Fibroblast of lung (primary cell): ENCODE results near the gene VPS35L. TPM values are rescaled to one million over a fixed set of nuclear protein-coding genes. Genes with fewer than 3 reads are reported as not detected.

ENCODE experiments used
- DNase-seq, 2 donors: peaks; one replicate each; pipeline versions ENCODE4 v3.0.0 to v3.0.0-alpha.2; 2010; ENCODE audit warnings: low read depth in 2 of 2
- H2AFZ ChIP-seq: 2 replicates; pipeline ENCODE4 v1.5.1; 2012; ENCODE audit warnings: low read length, control low read depth, inconsistent platforms
- H3K27ac ChIP-seq: 2 replicates; pipeline ENCODE4 v1.5.1; 2011; ENCODE audit warnings: low read length, control low read depth; ENCODE audit not compliant: insufficient read depth
- H3K27me3 ChIP-seq: 2 replicates; pipeline ENCODE4 v1.5.1; 2011; ENCODE audit warnings: mild to moderate bottlenecking, low read length; ENCODE audit not compliant: control insufficient read depth, insufficient read depth
- H3K36me3 ChIP-seq: 2 replicates; pipeline ENCODE4 v1.5.1; 2011; ENCODE audit warnings: low read length; ENCODE audit not compliant: control insufficient read depth, insufficient read depth
- H3K4me1 ChIP-seq: 2 replicates; pipeline ENCODE4 v1.5.1; 2011; ENCODE audit warnings: low read length; ENCODE audit not compliant: control insufficient read depth, insufficient read depth; ENCODE audit errors: extremely low read depth
- H3K4me2 ChIP-seq: 2 replicates; pipeline ENCODE4 v1.5.1; 2011; ENCODE audit warnings: low read length, control low read depth; ENCODE audit not compliant: insufficient read depth; ENCODE audit errors: extremely low read depth
- H3K4me3 ChIP-seq, 4 experiments: fragments of 200-600 bp in 1 of 4; sonication (generic) in 1 of 4; replicated peaks in 1 of 4; 2 replicates each; pipeline ENCODE4 v1.5.1; 2011 to 2016; ENCODE audit warnings: low read length in 4 of 4, low read depth in 3 of 4, mild to moderate bottlenecking in 3 of 4, control low read depth in 2 of 4, inconsistent platforms in 1 of 4, mixed read lengths in 1 of 4; ENCODE audit not compliant: insufficient read depth in 1 of 4; ENCODE audit errors: control extremely low read depth in 1 of 4
- H3K79me2 ChIP-seq: 2 replicates; pipeline ENCODE4 v1.5.1; 2012; ENCODE audit warnings: mild to moderate bottlenecking, low read length, inconsistent platforms; ENCODE audit not compliant: control insufficient read depth, insufficient read depth
- H3K9ac ChIP-seq: 2 replicates; pipeline ENCODE4 v1.5.1; 2011; ENCODE audit warnings: mild to moderate bottlenecking, low read length, control low read depth; ENCODE audit not compliant: insufficient read depth
- H3K9me3 ChIP-seq: 2 replicates; pipeline ENCODE4 v1.5.1; 2012; ENCODE audit warnings: low read depth, low read length; ENCODE audit not compliant: control insufficient read depth, insufficient read depth
- H4K20me1 ChIP-seq: 2 replicates; pipeline ENCODE4 v1.5.1; 2011; ENCODE audit warnings: low read length; ENCODE audit not compliant: control insufficient read depth, insufficient read depth; ENCODE audit errors: extremely low read depth
- EZH2 ChIP-seq: IDR thresholded peaks from 2 replicates; pipeline ENCODE4 v1.5.1; 2012; ENCODE audit warnings: low read length, control low read depth, mild to moderate bottlenecking; ENCODE audit errors: missing control alignments
- polyA plus RNA-seq, 2 donors: library from polyadenylated mRNA; depleted of rRNA in 1 of 2; stranded (reverse) in 1 of 2; unstranded in 1 of 2; fragments of >200 nt; gene quantifications; 2 replicates each; pipeline ENCODE4 v1.2.1, GENCODE V29; 2011 to 2012; ENCODE audit warnings: missing spikeins in 1 of 2
- total RNA-seq: library from RNA; depleted of rRNA; stranded (reverse); fragments of >200 nt; gene quantifications from 2 replicates; pipeline ENCODE4 v1.2.1, GENCODE V29; 2014
- TF ChIP-seq, protein P1 (sequence below), 2 donors: IDR thresholded peaks in 1 of 2; conservative IDR thresholded peaks in 1 of 2; 1 replicate in 1 of 2; 2 replicates in 1 of 2; pipeline ENCODE4 v1.5.1; 2011 to 2012; ENCODE audit warnings: low read length in 2 of 2, control low read depth in 1 of 2, inconsistent platforms in 1 of 2, low read depth in 1 of 2, mild to moderate bottlenecking in 1 of 2

Gene VPS35L
- total and polyA plus RNA-seq, 2 donors (not counting 1 experiment from before 2014, with no cell fraction given) = 46.7 to 54.7 TPM

DNA sequence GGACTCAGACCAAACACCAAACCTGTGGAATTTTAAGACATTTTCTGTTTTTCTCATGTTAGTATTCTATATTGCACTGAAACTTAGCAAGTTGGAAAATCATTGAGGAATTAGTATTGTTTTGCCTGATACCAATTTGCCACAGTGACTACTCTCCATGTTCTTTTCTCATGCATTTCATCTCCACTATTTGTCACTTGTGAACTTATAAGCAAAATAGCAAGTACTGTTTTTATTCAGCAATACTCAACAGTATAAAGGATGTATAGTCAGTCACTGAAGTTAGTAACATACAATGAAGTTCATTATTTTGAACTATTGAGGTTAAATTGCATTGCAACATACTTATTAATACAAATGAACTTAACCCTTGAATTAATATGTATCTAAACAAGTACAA is 5.8 kb upstream of the VPS35L start:
- Histone ChIP-seq H3K9me3 (no peaks in the 10 kb centered on the region), H3K4me1 (no peaks in the 10 kb centered on the region), H3K4me3 (no peak overlapping the region), H2AFZ (no peak overlapping the region), H3K79me2 (no peaks in the 10 kb centered on the region), H3K4me2 (no peak overlapping the region), H3K27ac (no peak overlapping the region), H3K27me3 (no peaks in the 10 kb centered on the region), H4K20me1 (no peaks in the 10 kb centered on the region), H3K9ac (no peak overlapping the region), H3K36me3 (peaks cover 2% of the 10 kb centered on the region)
- TF ChIP-seq, protein P1, sequence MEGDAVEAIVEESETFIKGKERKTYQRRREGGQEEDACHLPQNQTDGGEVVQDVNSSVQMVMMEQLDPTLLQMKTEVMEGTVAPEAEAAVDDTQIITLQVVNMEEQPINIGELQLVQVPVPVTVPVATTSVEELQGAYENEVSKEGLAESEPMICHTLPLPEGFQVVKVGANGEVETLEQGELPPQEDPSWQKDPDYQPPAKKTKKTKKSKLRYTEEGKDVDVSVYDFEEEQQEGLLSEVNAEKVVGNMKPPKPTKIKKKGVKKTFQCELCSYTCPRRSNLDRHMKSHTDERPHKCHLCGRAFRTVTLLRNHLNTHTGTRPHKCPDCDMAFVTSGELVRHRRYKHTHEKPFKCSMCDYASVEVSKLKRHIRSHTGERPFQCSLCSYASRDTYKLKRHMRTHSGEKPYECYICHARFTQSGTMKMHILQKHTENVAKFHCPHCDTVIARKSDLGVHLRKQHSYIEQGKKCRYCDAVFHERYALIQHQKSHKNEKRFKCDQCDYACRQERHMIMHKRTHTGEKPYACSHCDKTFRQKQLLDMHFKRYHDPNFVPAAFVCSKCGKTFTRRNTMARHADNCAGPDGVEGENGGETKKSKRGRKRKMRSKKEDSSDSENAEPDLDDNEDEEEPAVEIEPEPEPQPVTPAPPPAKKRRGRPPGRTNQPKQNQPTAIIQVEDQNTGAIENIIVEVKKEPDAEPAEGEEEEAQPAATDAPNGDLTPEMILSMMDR (conservative IDR thresholded peaks at IDR 0.05 in 1 of 2, IDR thresholded peaks at IDR 0.05 in 1 of 2; ENCODE audit: low read depth in 1 of 2, low read length in 2 of 2) = no peak
- TF ChIP-seq EZH2 = no peak
- no peak for DNase-seq

DNA sequence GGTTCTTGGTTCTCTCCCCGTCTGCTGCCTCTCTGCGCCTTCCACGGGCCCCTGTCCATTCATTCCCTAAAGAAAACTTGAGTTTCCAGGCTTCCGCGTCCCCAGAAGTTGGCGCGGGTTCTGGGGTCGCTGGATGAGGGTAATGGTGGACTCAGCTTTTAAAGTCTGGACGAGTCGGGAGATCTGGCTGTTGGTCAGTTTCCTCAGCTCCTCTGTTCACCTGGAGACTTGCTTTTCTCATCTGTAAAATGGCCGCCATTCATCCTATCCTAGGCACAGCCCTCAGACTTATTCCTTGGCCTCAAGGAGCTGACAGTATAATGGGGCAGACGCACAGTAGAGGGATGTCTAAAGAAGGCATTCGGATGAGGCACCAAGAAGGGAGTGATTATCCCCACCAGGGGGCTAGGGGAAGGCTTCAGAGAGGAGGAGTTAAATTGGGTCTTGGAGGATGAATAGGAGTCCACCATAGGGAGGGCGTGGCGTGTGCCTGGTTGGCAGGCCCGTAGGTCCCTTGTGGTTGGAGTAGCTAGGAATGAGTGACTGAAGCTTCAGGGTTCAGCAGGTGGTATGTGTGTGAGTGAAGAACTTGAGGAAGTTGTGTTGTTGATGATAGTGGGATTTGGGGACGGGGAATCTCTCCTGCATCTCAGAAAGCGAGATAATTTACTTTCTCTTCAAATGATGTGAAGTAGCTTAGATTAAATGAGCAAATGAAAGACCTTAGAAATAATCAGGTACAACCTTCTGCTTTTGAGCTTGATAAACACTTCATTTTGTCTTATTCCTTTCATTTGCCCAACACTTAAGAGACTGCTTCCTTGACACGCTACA is 652 bp downstream of the VPS35L start:
- peak overlapping the region; percentile 90 for H3K9ac ChIP-seq
- peak; percentile 30 to 39 for DNase-seq
- no peaks in the 10 kb centered on the region for H3K27me3 ChIP-seq
- H3K4me2 ChIP-seq = peak overlapping the region; percentile 83
- H4K20me1 ChIP-seq = no peaks in the 10 kb centered on the region
- no peaks in the 10 kb centered on the region for H3K9me3 ChIP-seq
- peak overlapping the region; percentile 73 to 91 (median 86) for H3K4me3 ChIP-seq
- H3K27ac ChIP-seq = peak overlapping the region; percentile 92
- TF ChIP-seq EZH2 = no peak
- TF ChIP-seq, protein P1 (conservative IDR thresholded peaks at IDR 0.05 in 1 of 2, IDR thresholded peaks at IDR 0.05 in 1 of 2; ENCODE audit: low read depth in 1 of 2, low read length in 2 of 2) = peak; percentile 7 to 18
- H2AFZ ChIP-seq = peak overlapping the region; percentile 92
- peaks cover 8% of the 10 kb centered on the region for H3K79me2 ChIP-seq
- H3K4me1 ChIP-seq = peaks cover 2% of the 10 kb centered on the region
- H3K36me3 ChIP-seq = no peaks in the 10 kb centered on the region

DNA sequence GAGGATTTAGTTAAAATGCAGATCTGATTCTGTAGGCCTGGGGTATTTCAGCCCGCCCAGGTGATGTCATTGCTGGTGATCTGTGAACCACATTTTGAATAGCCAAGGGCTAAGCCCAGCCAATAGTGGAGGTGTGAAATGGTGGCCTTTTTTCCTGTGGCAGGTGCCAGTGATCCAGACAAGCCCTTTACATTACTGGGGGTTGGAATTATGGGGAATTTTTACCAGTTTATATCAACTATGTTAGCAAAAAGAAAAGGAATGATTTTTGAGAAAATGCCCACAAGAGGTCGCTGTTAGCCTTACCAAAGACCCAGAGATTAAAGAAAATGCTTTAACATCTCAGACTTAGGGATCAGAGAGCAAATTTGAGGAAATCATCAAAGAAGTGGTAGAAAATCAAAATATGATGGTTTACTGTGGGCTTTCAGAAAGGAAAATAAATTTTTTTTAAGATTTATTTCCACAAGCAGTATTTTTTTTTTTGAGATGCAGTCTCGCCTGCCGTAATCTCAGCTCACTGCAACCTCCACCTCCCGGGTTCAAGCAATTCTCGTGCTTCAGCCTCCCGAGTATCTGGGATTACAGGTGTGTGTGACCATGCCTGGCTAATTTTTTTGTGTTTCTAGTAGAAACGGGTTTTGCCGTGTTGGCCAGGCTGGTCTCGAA is 3.9 kb downstream of the VPS35L start:
- peak; percentile 51 to 81 for DNase-seq
- Histone ChIP-seq H2AFZ (no peak overlapping the region), H3K79me2 (peaks cover 11% of the 10 kb centered on the region), H3K27me3 (no peaks in the 10 kb centered on the region), H3K4me2 (no peak overlapping the region), H3K4me1 (peaks cover 2% of the 10 kb centered on the region), H3K27ac (no peak overlapping the region), H4K20me1 (no peaks in the 10 kb centered on the region), H3K9me3 (no peaks in the 10 kb centered on the region), H3K36me3 (no peaks in the 10 kb centered on the region), H3K9ac (no peak overlapping the region), H3K4me3 (no peak overlapping the region)
- TF ChIP-seq, protein P1 (conservative IDR thresholded peaks at IDR 0.05 in 1 of 2, IDR thresholded peaks at IDR 0.05 in 1 of 2; ENCODE audit: low read depth in 1 of 2, low read length in 2 of 2) = peak; percentile 35 to 63
- no peak for TF ChIP-seq EZH2
